ENCODE data around the gene KIF16B.

The KIF16B gene

GRCh38 chr20:16390991-16391390, 182.3 kb downstream of the KIF16B start:
- no peak for TF ChIP-seq CTCF (IDR thresholded peaks at IDR 0.05; ENCODE audit: low read depth, low read length, missing control alignments)
- Histone ChIP-seq H3K4me3 (ENCODE audit: low read depth, low read length) (no peak overlapping the region), H3K36me3 (replicated peaks) (no peaks in the 10 kb centered on the region), H3K27me3 (replicated peaks) (no peaks in the 10 kb centered on the region), H3K27ac (no peak overlapping the region)
- DNase-seq: no peak
- in situ Hi-C loops (cut with HindIII; ENCODE audit: low pct_ligation_motif_present, low sequenced_read_pairs): no loop called here

- no peak for TF ChIP-seq CTCF (IDR thresholded peaks at IDR 0.05; ENCODE audit: low read depth, low read length, missing control alignments)
- Histone ChIP-seq H3K27me3 (replicated peaks) (no peaks in the 10 kb centered on the region), H3K27ac (no peak overlapping the region), H3K36me3 (replicated peaks) (no peaks in the 10 kb centered on the region), H3K4me3 (ENCODE audit: low read depth, low read length) (no peak overlapping the region)
- in situ Hi-C loops (cut with HindIII; ENCODE audit: low pct_ligation_motif_present, low sequenced_read_pairs): no loop called here
- DNase-seq: no peak
Measured at GRCh38 chr20:16388731-16389130, 184.5 kb downstream of the KIF16B start.

GRCh38 chr20:16387666-16388065, 185.6 kb downstream of the KIF16B start:
- TF ChIP-seq CTCF (IDR thresholded peaks at IDR 0.05; ENCODE audit: low read depth, low read length, missing control alignments): no peak
- in situ Hi-C loops (cut with HindIII; ENCODE audit: low pct_ligation_motif_present, low sequenced_read_pairs): no loop called here
- no peak overlapping the region for H3K4me3 ChIP-seq (ENCODE audit: low read depth, low read length)
- no peak for DNase-seq
- H3K27ac ChIP-seq: no peak overlapping the region
- no peaks in the 10 kb centered on the region for H3K36me3 ChIP-seq (replicated peaks)
- no peaks in the 10 kb centered on the region for H3K27me3 ChIP-seq (replicated peaks)

GRCh38 chr20:16385891-16386290, 187.4 kb downstream of the KIF16B start:
- no peak overlapping the region for H3K27ac ChIP-seq
- in situ Hi-C loops (cut with HindIII; ENCODE audit: low pct_ligation_motif_present, low sequenced_read_pairs): no loop called here
- no peak for TF ChIP-seq CTCF (IDR thresholded peaks at IDR 0.05; ENCODE audit: low read depth, low read length, missing control alignments)
- no peaks in the 10 kb centered on the region for H3K36me3 ChIP-seq (replicated peaks)
- no peak for DNase-seq
- no peaks in the 10 kb centered on the region for H3K27me3 ChIP-seq (replicated peaks)
- H3K4me3 ChIP-seq (ENCODE audit: low read depth, low read length): no peak overlapping the region

- no peak for TF ChIP-seq CTCF (IDR thresholded peaks at IDR 0.05; ENCODE audit: low read depth, low read length, missing control alignments)
- in situ Hi-C loops (cut with HindIII; ENCODE audit: low pct_ligation_motif_present, low sequenced_read_pairs): no loop called here
- Histone ChIP-seq H3K27me3 (replicated peaks) (no peaks in the 10 kb centered on the region), H3K27ac (no peak overlapping the region), H3K4me3 (ENCODE audit: low read depth, low read length) (no peak overlapping the region), H3K36me3 (replicated peaks) (no peaks in the 10 kb centered on the region)
- no peak for DNase-seq
Measured at GRCh38 chr20:16385462-16385861, 187.8 kb downstream of the KIF16B start.

GRCh38 chr20:16381444-16381843, 191.8 kb downstream of the KIF16B start:
- Histone ChIP-seq H3K36me3 (replicated peaks) (no peaks in the 10 kb centered on the region), H3K4me3 (ENCODE audit: low read depth, low read length) (no peak overlapping the region), H3K27me3 (replicated peaks) (no peaks in the 10 kb centered on the region), H3K27ac (no peak overlapping the region)
- in situ Hi-C loops (cut with HindIII; ENCODE audit: low pct_ligation_motif_present, low sequenced_read_pairs): no loop called here
- TF ChIP-seq CTCF (IDR thresholded peaks at IDR 0.05; ENCODE audit: low read depth, low read length, missing control alignments): no peak
- DNase-seq: no peak
